22Rv1 (cell line): ENCODE measurements around the gene LAMTOR5.
"Not testable (repeated sequence)": the region's sequence is repeated elsewhere in the genome, so short reads cannot be mapped to it uniquely, and the experiment has no call there.

Source experiments
- H3K27ac ChIP-seq: fragments of 450-650 bp; 2 replicates; pipeline ENCODE4 v1.5.1; 2017
- ZFX ChIP-seq: fragments of 450-650 bp; IDR thresholded peaks from 2 replicates; pipeline ENCODE4 v1.6.1; 2017; ENCODE audit warnings: antibody characterized with exemption, borderline replicate concordance
- TF ChIP-seq, protein P1 (sequence below): fragments of 450-650 bp; IDR thresholded peaks from 2 replicates; pipeline ENCODE4 v1.5.1; 2017; ENCODE audit warnings: mild to moderate bottlenecking

The LAMTOR5 gene

GRCh38 chr1:110449661-110450651 lies 42.5 kb upstream of the LAMTOR5 start:
- H3K27ac ChIP-seq = no peak overlapping the region
- TF ChIP-seq ZFX = no peak
- TF ChIP-seq, protein P1, sequence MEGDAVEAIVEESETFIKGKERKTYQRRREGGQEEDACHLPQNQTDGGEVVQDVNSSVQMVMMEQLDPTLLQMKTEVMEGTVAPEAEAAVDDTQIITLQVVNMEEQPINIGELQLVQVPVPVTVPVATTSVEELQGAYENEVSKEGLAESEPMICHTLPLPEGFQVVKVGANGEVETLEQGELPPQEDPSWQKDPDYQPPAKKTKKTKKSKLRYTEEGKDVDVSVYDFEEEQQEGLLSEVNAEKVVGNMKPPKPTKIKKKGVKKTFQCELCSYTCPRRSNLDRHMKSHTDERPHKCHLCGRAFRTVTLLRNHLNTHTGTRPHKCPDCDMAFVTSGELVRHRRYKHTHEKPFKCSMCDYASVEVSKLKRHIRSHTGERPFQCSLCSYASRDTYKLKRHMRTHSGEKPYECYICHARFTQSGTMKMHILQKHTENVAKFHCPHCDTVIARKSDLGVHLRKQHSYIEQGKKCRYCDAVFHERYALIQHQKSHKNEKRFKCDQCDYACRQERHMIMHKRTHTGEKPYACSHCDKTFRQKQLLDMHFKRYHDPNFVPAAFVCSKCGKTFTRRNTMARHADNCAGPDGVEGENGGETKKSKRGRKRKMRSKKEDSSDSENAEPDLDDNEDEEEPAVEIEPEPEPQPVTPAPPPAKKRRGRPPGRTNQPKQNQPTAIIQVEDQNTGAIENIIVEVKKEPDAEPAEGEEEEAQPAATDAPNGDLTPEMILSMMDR = no peak

- no peak for TF ChIP-seq ZFX
- TF ChIP-seq, protein P1 = no peak
These were observed 37.1 kb upstream of the LAMTOR5 start for GRCh38 chr1:110444561-110444960.

DNA sequence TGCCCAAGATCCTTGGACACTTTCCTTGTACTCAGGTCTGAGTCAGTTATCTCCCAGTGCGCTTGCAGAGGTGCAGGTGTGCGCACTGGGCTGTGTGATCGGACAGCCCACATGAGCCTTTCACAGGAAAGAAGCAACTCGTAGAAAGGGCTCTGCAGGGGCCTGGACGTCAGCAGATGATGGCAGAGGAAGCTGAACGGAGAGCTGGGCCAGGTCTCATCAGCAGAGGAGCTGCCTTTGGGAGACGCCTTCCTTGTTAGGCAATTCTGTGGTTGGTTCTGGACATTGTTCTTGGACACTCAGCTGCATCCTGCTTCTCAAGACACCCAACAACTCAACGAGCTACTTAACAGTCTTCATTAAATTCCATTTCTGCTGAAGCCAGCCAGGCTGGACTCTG lies 36.0 kb upstream of the LAMTOR5 start:
- TF ChIP-seq ZFX = no peak
- TF ChIP-seq, protein P1 = no peak
- no peak overlapping the region for H3K27ac ChIP-seq

More at GRCh38 chr1:110444561-110444960, 37.1 kb upstream of the LAMTOR5 start:
- no peak overlapping the region for H3K27ac ChIP-seq

DNA sequence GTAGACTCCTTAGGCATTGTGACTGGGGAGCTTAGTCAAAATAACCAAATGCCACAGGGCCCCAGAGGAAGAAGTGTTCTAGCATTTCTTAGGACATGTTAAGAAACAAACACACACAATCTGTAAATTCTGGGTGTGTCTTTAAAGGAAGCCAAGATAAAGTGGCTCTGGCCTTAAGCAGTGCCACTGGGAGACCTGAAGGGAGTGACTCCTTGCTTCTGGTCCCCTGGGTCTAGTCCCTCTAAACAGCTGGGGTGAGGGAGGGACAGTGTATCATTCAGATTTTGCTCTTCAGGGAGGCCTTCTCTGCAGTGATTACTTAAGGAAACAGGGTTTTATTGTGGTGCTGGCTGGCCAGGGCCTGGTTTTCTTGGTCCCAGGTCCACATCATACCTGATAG lies 34.4 kb upstream of the LAMTOR5 start:
- H3K27ac ChIP-seq = no peak overlapping the region
- TF ChIP-seq, protein P1 = no peak

GRCh38 chr1:110440877-110441276 lies 33.4 kb upstream of the LAMTOR5 start:
- no peak for TF ChIP-seq ZFX
- TF ChIP-seq, protein P1 = no peak
- no peak overlapping the region for H3K27ac ChIP-seq

DNA sequence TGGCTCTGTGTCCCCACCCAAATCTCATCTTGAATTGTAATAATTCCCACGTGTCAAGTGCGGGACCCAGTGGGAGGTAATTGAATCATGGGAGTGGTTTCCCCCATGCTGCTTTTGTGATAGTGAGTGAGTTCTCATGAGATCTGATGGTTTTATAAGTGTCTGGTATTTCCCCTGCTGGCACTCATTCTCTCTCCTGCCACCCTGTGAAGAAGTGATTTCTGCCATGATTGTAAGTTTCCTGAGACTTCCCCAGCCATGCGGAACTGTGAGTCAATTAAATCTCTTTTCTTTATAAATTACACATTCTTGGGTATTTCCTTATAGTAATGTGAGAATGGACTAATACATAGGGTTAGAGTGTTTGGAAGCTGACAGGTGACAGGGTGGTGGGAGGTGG lies 32.4 kb upstream of the LAMTOR5 start:
- H3K27ac ChIP-seq = not testable (repeated sequence)

GRCh38 chr1:110438893-110439292 lies 31.4 kb upstream of the LAMTOR5 start:
- TF ChIP-seq ZFX = no peak
- TF ChIP-seq, protein P1 = no peak

GRCh38 chr1:110437645-110438299 lies 30.3 kb upstream of the LAMTOR5 start:
- H3K27ac ChIP-seq = not testable (repeated sequence)

More at GRCh38 chr1:110438893-110439292, 31.4 kb upstream of the LAMTOR5 start:
- no peak overlapping the region for H3K27ac ChIP-seq
